IPS-15b (cell line): ENCODE data around the gene KCNQ1OT1.

ENCODE experiments used
- H3K27me3 ChIP-seq: one replicate; pipeline ENCODE4 v1.6.1; 2013; ENCODE audit warnings: low read length; ENCODE audit not compliant: control insufficient read depth, insufficient read depth
- H3K36me3 ChIP-seq: one replicate; pipeline ENCODE4 v1.6.1; 2013; ENCODE audit warnings: low read length; ENCODE audit not compliant: control insufficient read depth, insufficient read depth
- H3K4me1 ChIP-seq: one replicate; pipeline ENCODE4 v1.6.1; 2013; ENCODE audit warnings: mild to moderate bottlenecking, low read length; ENCODE audit not compliant: control insufficient read depth, insufficient read depth
- H3K4me3 ChIP-seq: one replicate; pipeline ENCODE4 v1.5.1; 2013; ENCODE audit warnings: low read depth, low read length
- H3K9ac ChIP-seq: one replicate; pipeline ENCODE4 v1.6.1; 2013; ENCODE audit warnings: low read depth, mild to moderate bottlenecking, low read length
- H3K9me3 ChIP-seq: one replicate; pipeline ENCODE4 v1.6.1; 2013; ENCODE audit warnings: mild to moderate bottlenecking, low read length; ENCODE audit not compliant: control insufficient read depth, insufficient read depth

Gene KCNQ1OT1

DNA sequence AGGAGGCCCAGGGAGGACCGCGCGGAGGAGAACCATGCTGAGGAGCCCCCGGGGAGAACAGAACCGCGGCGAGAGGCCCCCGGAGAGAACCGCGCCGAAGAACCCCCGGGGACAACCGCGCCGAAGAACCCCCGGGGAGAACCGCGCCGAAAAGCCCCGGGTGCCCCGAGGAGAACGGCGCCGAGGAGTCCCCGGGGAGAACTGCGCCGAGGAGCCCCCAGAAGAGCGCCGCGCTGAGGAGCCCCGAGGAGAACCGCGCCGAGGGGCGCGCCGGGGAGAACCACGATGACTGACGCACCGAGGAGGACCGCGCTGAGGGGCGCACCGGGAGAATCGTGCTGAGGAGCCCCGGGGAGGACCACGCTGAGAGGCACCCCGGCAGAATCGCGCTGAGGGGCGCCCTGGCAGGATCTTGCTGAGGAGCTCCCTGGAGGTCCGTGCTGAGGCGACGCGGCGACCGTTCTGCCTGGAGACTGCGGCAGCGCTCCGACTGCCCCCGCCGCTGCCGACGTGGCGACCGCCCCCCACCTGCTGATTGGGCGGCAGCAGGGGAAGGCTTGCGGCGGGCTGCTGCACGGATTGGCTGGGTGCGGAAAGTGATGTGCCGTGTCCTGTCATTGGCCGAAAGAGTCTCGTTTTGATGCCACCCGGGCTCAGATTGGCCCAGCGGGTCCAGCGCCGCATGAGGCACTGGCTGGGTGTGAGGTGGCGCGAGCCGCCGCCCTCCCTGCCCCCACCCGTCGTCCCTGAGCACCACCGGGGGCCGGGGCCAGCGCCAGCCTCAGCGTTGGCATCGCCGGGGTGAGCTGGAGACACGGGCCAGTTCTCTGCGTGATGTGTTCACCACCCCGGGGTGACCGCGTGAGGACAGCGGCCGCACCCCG is at the start of gene KCNQ1OT1:
TSS of gene KCNQ1OT1 (minus strand) at position 464 of the 884 bp plus-strand sequence.
- Histone ChIP-seq H3K4me3 (peak within 1 kb of the TSS; percentile 74), H3K36me3 (peaks cover 3% of the 10 kb centered on the region), H3K9me3 (no peaks in the 10 kb centered on the region), H3K27me3 (peaks cover 28% of the 10 kb centered on the region), H3K4me1 (peaks cover 22% of the 10 kb centered on the region), H3K9ac (peak within 1 kb of the TSS; percentile 70)

DNA sequence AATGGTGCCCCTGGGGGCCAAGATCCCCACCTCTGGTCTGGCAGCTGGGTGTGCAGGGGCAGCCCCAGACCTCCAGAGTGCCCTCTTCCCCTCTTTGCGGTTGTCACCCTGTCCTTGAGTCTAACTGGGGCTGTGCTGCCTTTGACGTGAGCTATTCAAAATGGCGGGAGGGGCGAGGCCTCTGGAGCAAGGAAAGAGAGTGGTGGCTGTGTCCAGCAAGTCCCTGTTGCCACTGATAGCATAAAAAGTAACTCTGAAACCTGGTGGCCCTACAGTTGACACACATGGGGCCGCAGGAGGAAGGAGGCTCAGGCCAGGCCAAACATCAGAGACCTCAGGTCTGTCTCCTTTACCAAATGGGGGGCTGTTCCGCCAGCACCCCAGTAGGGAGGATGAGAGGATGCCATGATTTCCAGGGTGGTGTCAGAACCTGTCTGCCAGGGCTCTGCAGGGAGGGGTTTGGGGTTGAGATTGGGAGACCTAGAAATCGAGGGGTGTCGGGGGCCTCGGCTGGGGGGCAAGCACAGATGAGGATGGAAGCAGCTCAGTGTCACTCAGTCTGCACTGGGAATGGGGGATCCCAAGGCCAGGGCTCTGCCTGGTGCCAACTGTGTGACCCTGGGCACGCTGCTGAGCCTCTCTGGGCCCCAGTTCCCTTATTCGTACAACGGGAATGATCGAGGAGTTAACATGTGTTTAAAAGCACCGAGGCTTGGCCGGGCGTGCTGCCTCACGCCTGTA is 49.2 kb upstream of the KCNQ1OT1 start:
- H3K4me1 ChIP-seq = no peaks in the 10 kb centered on the region
- H3K9me3 ChIP-seq = no peaks in the 10 kb centered on the region
- H3K9ac ChIP-seq = no peak overlapping the region
- H3K36me3 ChIP-seq = no peaks in the 10 kb centered on the region
- H3K27me3 ChIP-seq = peaks cover 15% of the 10 kb centered on the region
- no peak overlapping the region for H3K4me3 ChIP-seq

DNA sequence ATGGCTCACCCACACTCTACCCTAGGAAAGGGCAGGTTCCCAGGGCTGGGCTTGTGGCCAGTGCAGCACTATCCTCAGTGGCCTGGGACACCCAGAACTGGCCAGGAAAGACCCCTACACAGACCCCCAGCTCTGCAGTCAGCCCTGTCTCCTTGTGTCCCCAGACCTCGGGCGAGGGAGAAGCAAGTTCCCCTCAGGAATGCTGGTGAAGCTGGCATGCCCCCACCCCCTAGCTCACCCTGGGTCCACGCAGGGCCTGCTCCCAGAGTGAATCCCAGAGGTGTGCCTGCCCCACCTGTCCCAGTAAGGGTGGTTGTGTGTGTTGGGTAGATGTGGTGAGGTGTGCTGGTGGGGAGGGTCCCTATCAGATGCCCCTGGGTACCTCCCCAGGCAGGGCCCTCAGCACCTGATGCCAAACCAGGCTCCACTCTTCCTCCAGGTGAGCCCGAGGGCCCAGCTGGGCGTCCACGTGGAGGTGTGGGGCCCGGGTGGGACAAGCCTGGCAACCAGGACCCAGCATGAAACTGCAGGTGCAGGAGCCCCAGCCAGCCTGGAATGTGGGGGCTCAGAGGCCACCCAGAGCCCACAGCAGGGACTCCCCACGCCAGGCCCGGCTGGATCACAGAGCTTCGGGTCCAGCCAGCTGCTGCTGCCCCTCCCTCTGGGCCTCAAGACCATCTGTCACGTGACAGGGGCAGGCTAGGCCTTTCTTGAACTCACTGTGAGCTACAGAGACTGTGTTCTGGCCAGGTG is 48.4 kb upstream of the KCNQ1OT1 start:
- Histone ChIP-seq H3K27me3 (peaks cover 12% of the 10 kb centered on the region), H3K4me3 (no peak overlapping the region), H3K4me1 (no peaks in the 10 kb centered on the region), H3K9me3 (no peaks in the 10 kb centered on the region), H3K9ac (no peak overlapping the region), H3K36me3 (no peaks in the 10 kb centered on the region)

DNA sequence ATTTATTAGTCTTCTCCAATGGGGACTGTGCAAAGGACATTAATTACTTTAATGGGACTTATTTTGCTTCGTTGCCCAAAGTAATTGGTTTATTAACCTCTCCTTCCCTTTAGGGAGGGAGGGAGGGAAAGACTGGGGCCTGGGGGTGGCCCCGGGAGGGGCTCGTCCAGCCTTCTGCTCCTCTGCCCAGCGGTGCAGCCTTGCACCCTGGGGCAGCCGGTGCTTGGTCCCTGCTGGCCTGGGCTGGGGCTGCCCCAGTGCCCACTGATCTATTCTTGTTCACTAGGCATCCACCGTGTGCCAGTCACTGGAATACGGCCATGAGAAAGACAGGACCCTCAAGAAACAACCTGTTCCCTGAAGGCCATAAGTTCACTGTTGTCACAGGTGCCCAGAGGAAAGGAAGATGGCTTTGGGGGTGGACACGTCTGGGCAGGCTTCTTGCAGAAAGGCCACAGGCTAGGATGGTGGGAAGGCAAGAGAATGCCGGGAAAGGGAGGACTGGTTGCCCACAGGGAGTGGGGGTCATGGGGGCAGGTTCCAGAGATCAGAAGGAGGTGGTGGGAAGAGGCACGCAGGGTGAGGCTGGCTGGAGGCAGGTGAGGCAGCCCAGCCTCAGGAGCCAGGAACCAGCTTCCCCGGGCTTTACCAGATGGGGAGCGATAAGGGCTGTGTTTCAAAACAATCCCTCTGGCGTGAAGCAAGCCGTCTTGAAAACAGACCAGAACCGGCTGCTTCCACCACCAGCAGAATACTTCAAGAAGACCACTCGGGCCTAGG is 47.6 kb upstream of the KCNQ1OT1 start:
- no peak overlapping the region for H3K9ac ChIP-seq
- peaks cover 7% of the 10 kb centered on the region for H3K27me3 ChIP-seq
- H3K4me3 ChIP-seq = no peak overlapping the region
- no peaks in the 10 kb centered on the region for H3K36me3 ChIP-seq
- no peaks in the 10 kb centered on the region for H3K9me3 ChIP-seq
- no peaks in the 10 kb centered on the region for H3K4me1 ChIP-seq

DNA sequence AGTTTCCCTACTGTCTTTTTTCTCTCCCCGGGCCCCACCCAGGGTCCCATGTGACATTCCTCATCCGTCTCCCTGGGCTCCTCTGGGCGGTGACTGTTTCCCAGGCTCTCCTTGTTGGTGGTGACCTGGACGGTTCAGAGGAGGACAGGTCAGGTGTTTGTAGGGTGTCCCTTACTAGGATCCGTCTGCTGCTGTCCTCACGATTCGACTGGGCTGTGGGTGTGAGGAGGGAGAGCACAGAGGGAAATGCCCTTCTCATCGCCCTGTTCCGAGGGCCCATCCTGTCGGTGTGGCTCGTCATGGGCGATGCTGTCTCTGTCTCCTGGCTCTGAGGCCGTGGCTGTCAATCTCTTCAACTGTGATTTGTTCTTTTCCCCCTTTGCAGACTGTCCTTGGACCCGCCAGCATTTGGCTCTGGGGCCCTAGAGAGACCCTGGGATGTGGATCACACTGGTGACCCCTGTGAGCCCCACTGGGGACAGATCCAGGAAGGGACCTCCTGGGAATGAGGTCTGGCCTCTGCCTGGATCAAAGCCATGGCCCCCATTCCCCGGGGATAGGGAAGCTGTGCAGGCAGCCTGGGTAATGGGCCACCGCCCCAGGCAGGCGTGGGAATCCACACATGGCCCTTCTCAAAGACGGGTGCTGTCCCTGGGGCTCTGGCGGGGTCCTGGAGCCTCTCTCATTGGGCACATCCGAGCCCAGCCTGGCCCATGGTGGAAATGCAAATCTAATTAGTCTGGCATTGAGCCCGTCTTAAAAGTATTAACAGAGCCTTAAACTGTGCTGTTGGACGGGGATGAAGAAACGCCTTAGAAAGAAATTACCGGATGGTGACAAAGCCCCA is 46.8 kb upstream of the KCNQ1OT1 start:
- Histone ChIP-seq H3K9ac (no peak overlapping the region), H3K36me3 (no peaks in the 10 kb centered on the region), H3K9me3 (no peaks in the 10 kb centered on the region), H3K4me3 (no peak overlapping the region), H3K4me1 (no peaks in the 10 kb centered on the region), H3K27me3 (peaks cover 2% of the 10 kb centered on the region)

DNA sequence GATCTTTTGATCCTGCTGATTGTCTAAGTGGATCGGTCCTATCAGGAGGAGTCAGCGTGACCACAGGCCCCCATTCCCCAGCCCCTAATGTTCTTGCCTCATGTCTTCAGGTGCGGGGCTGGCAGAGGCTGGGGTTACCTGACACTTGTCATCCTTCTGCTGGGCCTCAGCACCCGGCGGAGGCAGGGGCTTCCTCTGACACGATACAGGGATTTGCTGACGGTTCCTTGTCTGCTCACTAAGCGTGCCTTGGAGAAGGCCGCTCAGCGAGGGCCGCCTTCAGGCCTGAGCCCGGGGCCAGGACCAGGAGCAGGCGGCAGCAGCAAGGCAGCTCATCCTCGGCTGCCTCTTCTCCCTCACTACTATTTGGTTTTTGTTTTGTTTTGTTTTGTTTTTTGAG is 45.7 kb upstream of the KCNQ1OT1 start:
- Histone ChIP-seq H3K9me3 (no peaks in the 10 kb centered on the region), H3K4me1 (no peaks in the 10 kb centered on the region), H3K27me3 (peaks cover 2% of the 10 kb centered on the region), H3K4me3 (no peak overlapping the region), H3K36me3 (no peaks in the 10 kb centered on the region), H3K9ac (no peak overlapping the region)

DNA sequence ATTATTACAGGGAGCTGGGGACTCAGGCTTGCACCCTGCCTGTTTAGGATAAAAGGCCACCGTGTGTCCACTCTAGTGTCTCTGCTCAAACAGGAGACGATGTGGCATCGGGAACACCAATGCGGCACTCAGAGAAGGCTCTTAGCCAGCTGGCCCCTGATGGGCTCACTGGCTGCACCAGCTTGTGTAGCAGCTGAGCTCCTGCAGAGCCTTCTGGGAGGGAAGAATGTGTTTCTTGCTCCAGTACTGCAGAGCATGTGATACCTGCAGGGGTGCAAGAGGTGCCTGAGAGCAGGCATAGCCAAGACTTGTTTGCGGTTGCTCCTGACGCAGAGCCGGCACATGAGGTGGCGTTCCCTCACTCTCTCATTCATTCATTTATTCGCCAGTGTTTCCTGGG is 44.4 kb upstream of the KCNQ1OT1 start:
- H3K9ac ChIP-seq = no peak overlapping the region
- H3K36me3 ChIP-seq = no peaks in the 10 kb centered on the region
- H3K27me3 ChIP-seq = peaks cover 2% of the 10 kb centered on the region
- H3K4me3 ChIP-seq = no peak overlapping the region
- H3K9me3 ChIP-seq = no peaks in the 10 kb centered on the region
- no peaks in the 10 kb centered on the region for H3K4me1 ChIP-seq

DNA sequence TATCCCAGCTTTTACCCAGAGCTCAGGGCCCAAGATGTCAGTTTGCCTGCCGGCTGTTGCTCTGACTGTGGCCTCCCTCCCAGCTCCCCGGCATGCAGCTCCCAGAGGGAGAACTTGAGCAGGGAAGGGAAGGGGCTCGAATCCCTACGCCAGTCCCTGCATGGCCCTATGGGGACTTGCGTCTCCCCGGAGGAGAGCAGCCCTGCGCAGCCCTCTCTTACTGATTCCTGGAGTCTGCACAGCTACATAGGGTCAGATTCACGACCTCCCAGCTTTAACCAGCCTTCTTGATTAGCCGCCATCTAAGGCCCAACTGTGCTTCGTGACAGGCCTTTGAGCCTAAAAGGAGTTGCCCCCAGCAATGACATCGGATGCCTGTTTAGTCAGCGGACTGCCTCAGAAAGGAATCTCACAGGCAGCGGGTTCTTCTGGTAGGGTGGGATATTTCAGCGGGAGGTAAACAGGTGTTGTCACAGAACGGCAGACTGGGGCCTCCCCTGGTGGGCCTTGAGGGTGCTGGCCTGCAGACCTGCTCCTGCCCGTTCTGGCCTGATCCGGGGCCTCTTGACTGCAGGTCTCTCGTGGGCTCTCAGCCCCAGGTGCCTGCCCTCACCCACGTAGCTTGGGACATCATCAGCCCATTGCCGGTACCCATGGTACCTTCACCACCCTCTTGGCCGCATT is 43.8 kb upstream of the KCNQ1OT1 start:
- no peaks in the 10 kb centered on the region for H3K9me3 ChIP-seq

DNA sequence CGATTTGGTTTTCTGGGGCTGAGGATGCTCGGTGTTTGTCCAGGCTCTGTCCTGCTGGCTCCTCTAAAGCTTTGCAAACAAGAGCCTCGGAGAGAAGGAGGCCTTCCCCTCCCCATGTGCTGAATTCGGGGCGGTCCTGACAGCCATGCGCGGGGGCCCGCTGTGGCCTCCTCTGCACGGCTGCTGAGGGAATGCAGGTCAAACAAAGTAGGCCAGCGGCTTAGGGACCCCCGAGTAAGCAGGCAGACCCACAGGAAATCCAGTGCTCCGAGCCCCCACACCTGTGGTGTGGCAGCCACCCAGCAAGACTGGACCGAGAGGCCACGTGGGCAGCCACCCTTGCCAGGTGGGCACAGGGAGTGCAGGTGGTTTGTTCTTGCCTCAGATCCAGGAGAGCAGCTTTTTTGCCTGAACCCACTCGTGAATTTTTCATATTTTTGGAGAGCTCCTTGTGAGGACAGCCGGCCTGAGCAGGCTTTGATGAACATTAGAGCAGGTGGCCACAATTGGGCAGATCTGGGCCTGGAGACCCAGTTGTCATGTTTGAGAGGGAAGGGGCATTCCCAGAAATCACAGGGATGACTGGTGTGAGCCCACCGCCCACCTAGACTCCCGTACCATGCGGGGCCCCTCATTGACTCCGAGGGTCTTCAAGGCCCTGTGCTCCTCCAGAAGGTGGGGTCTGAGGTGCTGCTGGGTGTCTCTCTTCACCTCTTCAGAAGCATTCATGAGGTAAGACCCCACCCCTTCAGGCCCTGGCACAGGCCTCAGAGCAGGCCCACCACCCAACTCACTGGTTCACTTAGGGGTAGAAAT is 43.0 kb upstream of the KCNQ1OT1 start:
- H3K36me3 ChIP-seq = no peaks in the 10 kb centered on the region
- H3K27me3 ChIP-seq = peaks cover 2% of the 10 kb centered on the region
- no peak overlapping the region for H3K4me3 ChIP-seq
- H3K9ac ChIP-seq = no peak overlapping the region
- H3K9me3 ChIP-seq = no peaks in the 10 kb centered on the region
- H3K4me1 ChIP-seq = no peaks in the 10 kb centered on the region

More for the DNA sequence above, 43.8 kb upstream of the KCNQ1OT1 start:
- Histone ChIP-seq H3K36me3 (no peaks in the 10 kb centered on the region), H3K4me1 (no peaks in the 10 kb centered on the region), H3K27me3 (peaks cover 2% of the 10 kb centered on the region), H3K4me3 (no peak overlapping the region), H3K9ac (no peak overlapping the region)
